HAP-1 (cell line): ENCODE results near the gene CCDC200.

Experiments
- DNase-seq, 2 experiments: peaks; one replicate each; pipeline ENCODE4 v3.0.0-alpha.2; 2016 to 2020; ENCODE audit warnings: low spot score in 2 of 2
- H3K27me3 ChIP-seq: fragments of 250-450 bp; sonication (Bioruptor Pico); 2 replicates; pipeline ENCODE4 v1.5.1; 2020; ENCODE audit warnings: low read depth, mild to moderate bottlenecking, moderate library complexity
- H3K36me3 ChIP-seq: fragments of 250-450 bp; sonication (Bioruptor Pico); replicated peaks from 2 replicates; pipeline ENCODE4 v1.5.1; 2020; ENCODE audit warnings: mild to moderate bottlenecking
- H3K4me1 ChIP-seq: fragments of 250-450 bp; sonication (Bioruptor Pico); 2 replicates; pipeline ENCODE4 v1.5.1; 2020; ENCODE audit warnings: mild to moderate bottlenecking
- H3K4me3 ChIP-seq: fragments of 250-450 bp; sonication (Bioruptor Pico); 2 replicates; pipeline ENCODE4 v1.5.1; 2020; ENCODE audit warnings: mild to moderate bottlenecking, moderate library complexity
- H3K9me3 ChIP-seq: fragments of 250-450 bp; sonication (Bioruptor Pico); 2 replicates; pipeline ENCODE4 v1.5.1; 2020; ENCODE audit warnings: mild to moderate bottlenecking, moderate library complexity
- in situ Hi-C: fragments of 300-500 bp; cut with MboI; formaldehyde crosslinking; loops from 3 replicates; pipeline ENCODE4 v1.14.3; 2020; ENCODE audit warnings: low sequenced_read_pairs, inconsistent platforms, mixed read lengths

Gene CCDC200

DNA sequence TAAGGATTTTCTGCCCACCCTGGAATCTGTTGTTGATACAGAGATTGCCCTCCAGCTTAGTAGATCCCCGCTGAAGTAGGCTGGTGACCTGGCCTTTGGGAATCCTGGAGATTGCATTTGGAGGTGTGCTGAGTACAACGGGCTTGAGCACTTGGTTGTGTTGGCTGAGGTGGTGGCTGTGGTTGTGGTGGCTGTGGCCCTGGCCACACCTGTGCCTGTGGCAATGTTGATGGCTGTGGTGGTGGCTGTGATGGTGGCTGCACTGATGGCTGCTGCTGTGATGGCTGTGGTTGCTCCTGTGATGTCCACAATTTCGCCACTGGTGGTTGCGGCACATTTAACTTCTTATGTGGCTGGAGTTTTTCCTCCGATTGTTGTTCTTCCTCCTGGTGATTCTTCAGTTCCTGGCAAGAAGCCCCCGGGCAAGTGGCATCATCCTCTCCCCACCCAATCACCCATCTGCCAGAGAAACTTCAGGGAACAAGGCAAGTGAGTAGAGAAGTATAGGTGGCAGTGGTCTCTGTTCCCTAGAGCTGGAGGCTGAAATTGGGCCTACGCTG lies 4.2 kb downstream of the CCDC200 start:
- in situ Hi-C loops: no loop called here
- Histone ChIP-seq H3K9me3 (no peaks in the 10 kb centered on the region), H3K4me3 (no peak overlapping the region), H3K4me1 (no peaks in the 10 kb centered on the region), H3K36me3 (no peaks in the 10 kb centered on the region), H3K27me3 (no peaks in the 10 kb centered on the region)
- no peak for DNase-seq

DNA sequence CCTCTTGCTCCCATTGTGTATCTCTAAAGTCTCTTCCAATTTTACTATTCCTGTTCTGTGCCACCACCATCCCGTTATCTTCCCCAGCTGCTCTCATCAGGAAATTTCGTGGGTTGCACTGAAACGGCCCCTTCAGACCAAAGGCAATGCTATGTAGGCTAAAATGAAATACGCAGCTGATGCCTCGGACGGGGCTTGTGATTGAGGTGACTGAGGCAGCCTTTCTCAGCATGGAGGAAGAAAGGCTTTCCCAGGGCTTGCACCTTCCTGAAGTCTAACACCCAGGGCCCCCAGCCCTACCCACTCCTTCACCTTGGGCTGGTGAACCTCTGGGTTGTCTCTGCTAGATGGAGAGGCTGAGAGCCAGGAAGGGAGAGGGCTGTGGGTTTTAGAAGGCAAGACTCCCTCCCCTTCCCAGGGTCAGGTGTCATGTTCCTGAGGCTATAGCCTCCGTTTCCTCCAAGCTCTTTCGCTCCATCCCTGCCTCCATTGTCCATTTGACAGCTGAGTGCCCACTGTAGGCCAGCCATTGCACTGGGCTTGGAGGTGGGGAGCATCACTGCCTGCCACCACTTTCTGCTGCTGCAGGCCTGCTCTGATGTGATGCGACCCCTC lies 7.8 kb downstream of the CCDC200 start:
- in situ Hi-C loops: no loop called here
- no peak for DNase-seq
- H3K36me3 ChIP-seq: no peaks in the 10 kb centered on the region
- no peaks in the 10 kb centered on the region for H3K4me1 ChIP-seq
- H3K4me3 ChIP-seq: no peak overlapping the region
- no peaks in the 10 kb centered on the region for H3K9me3 ChIP-seq
- no peaks in the 10 kb centered on the region for H3K27me3 ChIP-seq

DNA sequence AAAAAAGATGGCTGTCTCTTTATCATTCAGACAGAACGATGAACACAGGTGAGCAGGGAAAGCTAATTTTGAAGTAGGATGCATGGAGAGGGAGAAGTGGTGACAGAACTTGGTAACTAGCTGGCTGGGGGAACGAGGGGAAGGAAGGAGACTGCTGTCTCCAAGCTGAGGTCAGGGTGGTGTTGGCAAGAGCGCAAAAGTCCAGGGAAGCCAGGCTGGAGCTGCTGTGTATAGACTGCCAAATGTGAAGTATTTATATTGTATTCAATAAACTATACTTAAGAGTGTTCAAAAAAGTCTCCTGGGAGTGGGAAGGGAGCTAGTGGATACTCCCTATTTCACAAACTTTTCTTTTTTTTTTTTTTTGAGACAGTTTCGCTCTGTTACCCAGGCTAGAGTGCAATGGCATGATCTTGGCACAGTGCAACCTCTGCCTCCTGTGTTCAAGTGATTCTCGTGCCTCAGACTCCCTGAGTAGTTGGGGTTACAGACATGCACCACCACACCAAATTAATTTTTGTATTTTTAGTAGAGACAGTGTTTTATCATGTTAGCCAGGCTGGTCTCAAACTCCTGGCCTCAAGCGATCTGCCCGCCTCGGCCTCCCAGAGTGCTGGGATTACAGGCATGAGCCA lies 8.6 kb downstream of the CCDC200 start:
- Histone ChIP-seq H3K27me3 (no peaks in the 10 kb centered on the region), H3K9me3 (no peaks in the 10 kb centered on the region), H3K36me3 (no peaks in the 10 kb centered on the region), H3K4me3 (no peak overlapping the region), H3K4me1 (no peaks in the 10 kb centered on the region)
- in situ Hi-C loops: no loop called here
- no peak for DNase-seq

- in situ Hi-C loops: no loop called here
- Histone ChIP-seq H3K4me3 (no peak overlapping the region), H3K36me3 (no peaks in the 10 kb centered on the region), H3K27me3 (no peaks in the 10 kb centered on the region), H3K9me3 (no peaks in the 10 kb centered on the region), H3K4me1 (no peaks in the 10 kb centered on the region)
- no peak for DNase-seq
Observed at GRCh38 chr17:43219001-43219400, 9.4 kb downstream of the CCDC200 start.

- in situ Hi-C loops: no loop called here
- Histone ChIP-seq H3K9me3 (no peaks in the 10 kb centered on the region), H3K4me3 (no peak overlapping the region), H3K4me1 (peaks cover under 1% of the 10 kb centered on the region; the same call in 1 of the 2 replicates), H3K36me3 (no peaks in the 10 kb centered on the region), H3K27me3 (no peaks in the 10 kb centered on the region)
- no peak for DNase-seq
Observed at GRCh38 chr17:43217614-43218087, 10.8 kb downstream of the CCDC200 start.

DNA sequence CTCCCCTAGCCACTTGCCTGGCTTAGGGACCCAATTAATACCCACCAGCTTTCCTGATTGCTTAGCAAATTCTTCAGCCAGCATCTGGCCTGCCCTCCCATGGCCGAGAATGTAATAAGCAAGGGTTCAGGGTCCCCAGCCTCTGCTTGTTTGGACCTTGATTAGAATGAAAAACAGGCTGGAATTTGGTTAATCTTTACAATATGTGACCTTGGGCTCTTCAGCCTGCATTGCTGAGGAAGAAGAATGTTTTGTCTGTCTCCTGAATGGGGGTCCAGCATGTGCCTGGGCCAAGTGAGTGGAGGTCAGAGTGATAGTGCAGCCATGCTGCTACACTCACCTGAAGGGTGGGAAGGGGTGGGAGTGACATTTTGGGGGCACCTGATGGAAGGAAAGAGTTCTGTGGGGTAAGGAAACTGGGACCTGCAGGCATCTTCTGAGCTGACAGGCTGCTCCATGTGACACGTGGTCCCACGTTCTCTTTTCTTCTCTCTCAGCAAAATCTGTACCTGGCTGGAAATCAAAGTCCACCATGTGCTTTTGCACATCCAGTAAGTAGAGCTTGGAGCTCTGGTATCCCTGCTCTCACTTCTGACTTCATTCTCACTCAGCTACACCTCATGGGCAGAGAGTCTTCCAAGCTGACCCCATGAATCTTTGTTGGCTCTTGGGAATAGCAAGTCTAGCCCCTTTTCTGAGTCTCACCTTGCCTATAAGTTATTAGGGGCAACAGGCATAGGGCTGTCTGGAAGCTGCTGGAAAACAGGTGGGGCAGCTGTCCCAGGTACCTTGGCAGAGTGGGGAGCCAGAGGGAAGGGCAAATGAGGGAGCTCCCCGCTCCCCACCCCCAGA lies 11.4 kb downstream of the CCDC200 start:
- in situ Hi-C loops: no loop called here
- DNase-seq: no peak
- H3K36me3 ChIP-seq: no peaks in the 10 kb centered on the region
- H3K4me3 ChIP-seq: no peak overlapping the region
- H3K9me3 ChIP-seq: no peaks in the 10 kb centered on the region
- H3K4me1 ChIP-seq: peaks cover 7% of the 10 kb centered on the region; the same call in 1 of the 2 replicates
- H3K27me3 ChIP-seq: no peaks in the 10 kb centered on the region

DNA sequence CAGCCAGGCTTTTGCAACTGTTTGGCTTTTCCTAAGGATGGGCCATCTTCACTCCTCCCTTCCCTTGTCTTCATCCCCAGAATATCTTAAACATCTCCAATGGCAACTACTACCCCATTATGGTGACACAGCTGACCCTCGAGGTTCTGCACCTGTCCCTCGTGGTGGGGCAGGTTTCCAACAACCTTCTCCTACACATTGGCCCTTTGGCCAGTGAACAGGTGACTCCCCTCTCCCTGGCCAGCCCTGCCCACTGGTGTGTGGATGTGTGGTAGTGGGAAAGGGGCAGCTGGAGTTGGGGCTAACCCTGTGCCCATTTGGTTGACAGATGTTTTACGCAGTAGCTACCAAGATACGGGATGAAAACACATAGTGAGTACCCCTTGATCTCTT lies 12.1 kb downstream of the CCDC200 start:
- Histone ChIP-seq H3K4me1 (peaks cover 8% of the 10 kb centered on the region; the same call in 1 of the 2 replicates), H3K9me3 (no peaks in the 10 kb centered on the region), H3K36me3 (no peaks in the 10 kb centered on the region), H3K27me3 (no peaks in the 10 kb centered on the region), H3K4me3 (no peak overlapping the region)
- DNase-seq: no peak
- in situ Hi-C loops: no loop called here

DNA sequence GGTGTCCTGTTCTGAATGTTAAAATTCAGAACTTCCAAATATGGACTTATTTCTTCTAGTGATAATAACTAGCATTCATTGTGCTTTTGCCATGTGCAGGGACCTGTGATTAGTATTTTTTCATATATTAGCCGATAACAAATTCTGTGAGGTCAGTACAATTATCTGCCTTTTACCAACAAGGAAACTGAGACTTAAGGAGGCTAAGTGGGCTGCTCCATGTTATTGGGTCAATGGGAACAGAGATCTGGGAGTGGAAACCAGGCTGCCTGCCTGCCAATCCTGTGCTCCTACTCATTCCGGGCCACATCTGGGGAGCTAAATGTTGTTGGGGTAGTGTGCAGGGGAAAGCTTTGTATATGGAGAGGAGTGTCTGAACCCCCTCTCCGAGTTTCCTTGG lies 13.1 kb downstream of the CCDC200 start:
- in situ Hi-C loops: no loop called here
- Histone ChIP-seq H3K4me1 (peaks cover 17% of the 10 kb centered on the region), H3K9me3 (no peaks in the 10 kb centered on the region), H3K4me3 (no peak overlapping the region), H3K36me3 (no peaks in the 10 kb centered on the region), H3K27me3 (no peaks in the 10 kb centered on the region)
- no peak for DNase-seq

GRCh38 chr17:43213545-43213944 lies 14.9 kb downstream of the CCDC200 start:
- Histone ChIP-seq H3K27me3 (no peaks in the 10 kb centered on the region), H3K36me3 (no peaks in the 10 kb centered on the region), H3K4me1 (peaks cover 17% of the 10 kb centered on the region), H3K4me3 (no peak overlapping the region), H3K9me3 (no peaks in the 10 kb centered on the region)
- in situ Hi-C loops: no loop called here
- DNase-seq: no peak

DNA sequence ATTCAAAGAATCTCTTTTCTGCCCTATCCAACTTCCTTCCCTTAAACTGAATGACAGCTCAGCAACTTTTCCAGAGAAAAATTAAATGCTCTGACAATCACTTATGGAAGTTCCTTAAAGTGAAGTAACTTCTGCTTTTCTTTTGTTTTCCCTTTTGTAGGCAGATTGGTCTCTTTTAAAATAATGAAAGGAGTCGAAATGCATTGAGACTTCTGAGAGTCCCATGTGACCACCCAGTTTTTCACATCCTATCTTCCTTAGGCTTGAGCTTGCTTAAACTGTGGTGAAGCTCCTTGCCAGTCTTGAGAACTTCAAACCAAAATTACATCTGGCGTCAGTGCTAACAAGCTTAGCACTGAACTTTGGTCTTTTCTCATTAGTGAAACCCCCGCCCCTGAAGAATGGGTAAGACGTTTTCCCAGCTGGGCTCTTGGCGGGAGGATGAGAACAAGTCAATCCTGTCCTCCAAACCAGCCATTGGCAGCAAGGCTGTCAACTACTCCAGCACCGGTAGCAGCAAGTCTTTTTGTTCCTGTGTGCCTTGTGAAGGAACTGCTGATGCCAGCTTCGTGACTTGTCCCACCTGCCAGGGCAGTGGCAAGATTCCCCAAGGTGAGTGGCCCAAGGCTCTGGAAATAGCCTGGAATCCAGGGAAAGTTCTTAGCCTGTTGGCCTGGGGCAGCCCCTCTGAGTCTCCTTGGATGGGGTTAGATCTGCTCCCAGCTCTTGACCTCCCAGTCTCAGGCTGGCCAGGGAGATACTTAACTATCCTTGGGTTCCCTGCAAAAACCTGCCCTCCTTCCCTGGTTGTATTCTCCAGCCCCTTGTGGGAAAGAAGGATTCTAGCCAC lies 15.6 kb downstream of the CCDC200 start:
- no peaks in the 10 kb centered on the region for H3K9me3 ChIP-seq
- H3K4me1 ChIP-seq: peaks cover 17% of the 10 kb centered on the region
- H3K27me3 ChIP-seq: no peaks in the 10 kb centered on the region
- in situ Hi-C loops: no loop called here
- H3K36me3 ChIP-seq: no peaks in the 10 kb centered on the region
- no peak overlapping the region for H3K4me3 ChIP-seq
- no peak for DNase-seq

- in situ Hi-C loops: no loop called here
- H3K36me3 ChIP-seq: no peaks in the 10 kb centered on the region
- DNase-seq: peak; percentile 67 to 82
Observed at GRCh38 chr17:43211480-43212402, 16.7 kb downstream of the CCDC200 start, which contains the start of gene TMEM106A. TMEM106A (plus strand) TSS chr17:43211875; CDS start chr17:43213042, 1,167 bp downstream.

DNA sequence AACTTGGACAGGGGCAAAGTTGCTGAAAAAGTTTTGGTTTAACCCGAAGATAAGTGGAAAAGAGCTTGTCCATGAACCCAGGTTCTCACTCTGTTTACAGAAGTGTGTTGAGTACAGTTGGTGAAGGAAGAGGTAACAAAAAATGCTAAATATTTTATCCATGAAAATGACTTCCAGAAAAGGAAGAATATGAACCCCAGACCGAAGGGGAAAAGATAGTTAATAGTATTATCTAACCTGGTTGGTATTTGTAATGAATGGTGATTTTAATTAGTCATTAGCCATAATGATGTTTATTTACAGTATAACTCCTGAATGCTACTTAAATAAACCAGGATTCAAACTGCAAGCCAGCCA lies 17.3 kb downstream of the CCDC200 start:
- Histone ChIP-seq H3K4me1 (peaks cover 17% of the 10 kb centered on the region), H3K27me3 (no peaks in the 10 kb centered on the region), H3K4me3 (peak overlapping the region; percentile 46), H3K9me3 (no peaks in the 10 kb centered on the region), H3K36me3 (no peaks in the 10 kb centered on the region)
- DNase-seq: no peak
- in situ Hi-C loops: no loop called here

More at GRCh38 chr17:43211480-43212402, 16.7 kb downstream of the CCDC200 start, which contains the start of gene TMEM106A:
- Histone ChIP-seq H3K9me3 (no peaks in the 10 kb centered on the region), H3K27me3 (no peaks in the 10 kb centered on the region), H3K4me3 (peak within 1 kb of the TSS; percentile 46), H3K4me1 (peaks cover 17% of the 10 kb centered on the region)
